Keratinocyte (primary cell): ENCODE results near the gene TPGS1. TPM values are rescaled to one million over a fixed set of nuclear protein-coding genes. Genes with fewer than 3 reads are reported as not detected.

Experiments used
- DNase-seq: peaks from one replicate; pipeline ENCODE4 v3.0.0-alpha.2; 2011; ENCODE audit warnings: low read depth, missing footprints, low spot score
- FAIRE-seq: peaks from 2 replicates; lab custom pipeline; 2011; peaks lifted over from hg19 to GRCh38; lab: Jason Lieb, UNC
- H2AFZ ChIP-seq: 2 replicates; pipeline ENCODE4 v1.6.0; 2012; ENCODE audit warnings: low read length, control low read depth, inconsistent platforms; ENCODE audit not compliant: control insufficient read depth
- H3K27ac ChIP-seq: 2 replicates; pipeline ENCODE4 v1.5.1; 2011; ENCODE audit warnings: low read length; ENCODE audit not compliant: control insufficient read depth, insufficient read depth
- H3K27me3 ChIP-seq: 3 replicates; pipeline ENCODE4 v1.6.0; 2011; ENCODE audit warnings: low read length; ENCODE audit not compliant: control insufficient read depth, insufficient read depth; ENCODE audit errors: extremely low read depth
- H3K36me3 ChIP-seq, 2 experiments: 2 replicates in 1 of 2; 3 replicates in 1 of 2; pipeline ENCODE4 v1.5.1; 2011; ENCODE audit warnings: low read length in 2 of 2, mild to moderate bottlenecking in 1 of 2; ENCODE audit not compliant: control insufficient read depth in 2 of 2, insufficient read depth in 2 of 2; ENCODE audit errors: extremely low read depth in 1 of 2
- H3K4me1 ChIP-seq: 3 replicates; pipeline ENCODE4 v1.5.1; 2011; ENCODE audit warnings: low read length; ENCODE audit not compliant: control insufficient read depth, insufficient read depth; ENCODE audit errors: extremely low read depth
- H3K4me2 ChIP-seq: 3 replicates; pipeline ENCODE4 v1.6.0; 2011; ENCODE audit warnings: low read depth, low read length; ENCODE audit not compliant: control insufficient read depth, insufficient read depth; ENCODE audit errors: extremely low read depth
- H3K4me3 ChIP-seq, 3 experiments: fragments of 200-600 bp in 1 of 3; sonication (generic) in 1 of 3; 2 replicates in 2 of 3; 3 replicates in 1 of 3; pipeline ENCODE4 v1.5.1; 2011 to 2016; ENCODE audit warnings: low read length in 3 of 3, mild to moderate bottlenecking in 3 of 3, control low read depth in 2 of 3, inconsistent platforms in 1 of 3, low read depth in 1 of 3, mixed read lengths in 1 of 3, mixed run types in 1 of 3, moderate library complexity in 1 of 3; ENCODE audit not compliant: control insufficient read depth in 2 of 3, insufficient read depth in 2 of 3; ENCODE audit errors: extremely low read depth in 1 of 3
- H3K79me2 ChIP-seq: 2 replicates; pipeline ENCODE4 v1.6.0; 2012; ENCODE audit warnings: low read length; ENCODE audit not compliant: control insufficient read depth, insufficient read depth
- H3K9ac ChIP-seq: 3 replicates; pipeline ENCODE4 v1.6.0; 2011; ENCODE audit warnings: low read length; ENCODE audit not compliant: control insufficient read depth, insufficient read depth; ENCODE audit errors: extremely low read depth
- H3K9me1 ChIP-seq: 3 replicates; pipeline ENCODE4 v1.6.0; 2011; ENCODE audit warnings: low read length; ENCODE audit not compliant: control insufficient read depth, insufficient read depth; ENCODE audit errors: extremely low read depth
- H3K9me3 ChIP-seq: 2 replicates; pipeline ENCODE4 v1.5.1; 2012; ENCODE audit warnings: low read depth, low read length; ENCODE audit not compliant: control insufficient read depth
- H4K20me1 ChIP-seq: 3 replicates; pipeline ENCODE4 v1.6.0; 2011; ENCODE audit warnings: low read length; ENCODE audit not compliant: control insufficient read depth, insufficient read depth; ENCODE audit errors: extremely low read depth
- EZH2 ChIP-seq: IDR thresholded peaks from one replicate; pipeline ENCODE4 v1.6.1; 2012; ENCODE audit warnings: inconsistent platforms, mild to moderate bottlenecking, low read length, moderate library complexity
- dilution Hi-C: fragments of 300-500 bp; cut with MboI; formaldehyde crosslinking; loops from one replicate; pipeline ENCODE4 v1.7.0; 2020; ENCODE audit warnings: low sequenced_read_pairs; ENCODE audit not compliant: extremely low pct_ligation_motif_present
- polyA plus RNA-seq, 5 experiments: library from polyadenylated mRNA; depleted of rRNA in 3 of 5; stranded (reverse) in 3 of 5; stranded (forward) in 1 of 5; unstranded in 1 of 5; fragments of >200 nt; gene quantifications; 1 replicate in 1 of 5; 2 replicates in 3 of 5; 3 replicates in 1 of 5; pipeline versions ENCODE4 v1.2.1 to v1.2.3, GENCODE V29; 2011 to 2012; ENCODE audit warnings: missing spikeins in 2 of 5, low read depth in 1 of 5, low replicate concordance in 1 of 5
- TF ChIP-seq, protein P1 (sequence below), 3 experiments: IDR thresholded peaks in 1 of 3; conservative IDR thresholded peaks in 1 of 3; optimal IDR thresholded peaks in 1 of 3; 2 replicates in 2 of 3; 3 replicates in 1 of 3; pipeline versions ENCODE3 to v1.5.1; 2011; ENCODE audit warnings: low read length in 3 of 3, mild to moderate bottlenecking in 3 of 3, moderate library complexity in 2 of 3, control low read depth in 1 of 3, inconsistent platforms in 1 of 3; ENCODE audit not compliant: insufficient read depth in 2 of 3; ENCODE audit errors: extremely low read depth in 1 of 3

TPGS1 gene
- polyA plus RNA-seq, 1 donor (not counting 4 experiments of a cell fraction or from before 2014, with no cell fraction given): 1.4 TPM

- TF ChIP-seq, protein P1, sequence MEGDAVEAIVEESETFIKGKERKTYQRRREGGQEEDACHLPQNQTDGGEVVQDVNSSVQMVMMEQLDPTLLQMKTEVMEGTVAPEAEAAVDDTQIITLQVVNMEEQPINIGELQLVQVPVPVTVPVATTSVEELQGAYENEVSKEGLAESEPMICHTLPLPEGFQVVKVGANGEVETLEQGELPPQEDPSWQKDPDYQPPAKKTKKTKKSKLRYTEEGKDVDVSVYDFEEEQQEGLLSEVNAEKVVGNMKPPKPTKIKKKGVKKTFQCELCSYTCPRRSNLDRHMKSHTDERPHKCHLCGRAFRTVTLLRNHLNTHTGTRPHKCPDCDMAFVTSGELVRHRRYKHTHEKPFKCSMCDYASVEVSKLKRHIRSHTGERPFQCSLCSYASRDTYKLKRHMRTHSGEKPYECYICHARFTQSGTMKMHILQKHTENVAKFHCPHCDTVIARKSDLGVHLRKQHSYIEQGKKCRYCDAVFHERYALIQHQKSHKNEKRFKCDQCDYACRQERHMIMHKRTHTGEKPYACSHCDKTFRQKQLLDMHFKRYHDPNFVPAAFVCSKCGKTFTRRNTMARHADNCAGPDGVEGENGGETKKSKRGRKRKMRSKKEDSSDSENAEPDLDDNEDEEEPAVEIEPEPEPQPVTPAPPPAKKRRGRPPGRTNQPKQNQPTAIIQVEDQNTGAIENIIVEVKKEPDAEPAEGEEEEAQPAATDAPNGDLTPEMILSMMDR (optimal IDR thresholded peaks at IDR 0.05 in 1 of 3, IDR thresholded peaks at IDR 0.05 in 1 of 3, conservative IDR thresholded peaks at IDR 0.05 in 1 of 3; ENCODE audit: extremely low read depth in 1 of 3, insufficient read depth in 2 of 3, low read length in 3 of 3): peak in 1 of 3 experiments; percentile 9
- no peak for TF ChIP-seq EZH2
- no peak overlapping the region for H3K27ac ChIP-seq
- peak overlapping the region; percentile 80 for H3K9ac ChIP-seq
- peak overlapping the region; percentile 66 to 82 (median 77) for H3K4me3 ChIP-seq
- peak overlapping the region; percentile 73 for H3K4me2 ChIP-seq
- no peaks in the 10 kb centered on the region for H4K20me1 ChIP-seq
- H3K36me3 ChIP-seq: no peaks in the 10 kb centered on the region
- no peaks in the 10 kb centered on the region for H3K9me3 ChIP-seq
- FAIRE-seq: no peak
- DNase-seq: no peak
- no peaks in the 10 kb centered on the region for H3K9me1 ChIP-seq
- H3K79me2 ChIP-seq: no peaks in the 10 kb centered on the region
- dilution Hi-C loops: no loop called here
- H3K27me3 ChIP-seq: peaks cover 18% of the 10 kb centered on the region
- H3K4me1 ChIP-seq: no peaks in the 10 kb centered on the region
- peak overlapping the region; percentile 71 for H2AFZ ChIP-seq
These were observed 17.7 kb upstream of the TPGS1 start for GRCh38 chr19:489418-490196.

- DNase-seq (no peak), FAIRE-seq (no peak)
- dilution Hi-C loops: no loop called here
- Histone ChIP-seq H3K9me1 (no peaks in the 10 kb centered on the region), H4K20me1 (no peaks in the 10 kb centered on the region), H3K4me3 (no peak overlapping the region), H2AFZ (no peak overlapping the region), H3K79me2 (no peaks in the 10 kb centered on the region), H3K27ac (no peak overlapping the region), H3K4me2 (no peak overlapping the region), H3K4me1 (no peaks in the 10 kb centered on the region), H3K27me3 (peaks cover 8% of the 10 kb centered on the region), H3K36me3 (no peaks in the 10 kb centered on the region), H3K9me3 (no peaks in the 10 kb centered on the region), H3K9ac (no peak overlapping the region)
- TF ChIP-seq EZH2: no peak
- TF ChIP-seq, protein P1 (optimal IDR thresholded peaks at IDR 0.05 in 1 of 3, IDR thresholded peaks at IDR 0.05 in 1 of 3, conservative IDR thresholded peaks at IDR 0.05 in 1 of 3; ENCODE audit: extremely low read depth in 1 of 3, insufficient read depth in 2 of 3, low read length in 3 of 3): no peak
These were observed 16.1 kb upstream of the TPGS1 start for GRCh38 chr19:491146-491741.
